Measurements from ENCODE around the gene DENND1A. TPM values are rescaled to one million over a fixed set of nuclear protein-coding genes. Genes with fewer than 3 reads are reported as not detected.
"Not testable (repeated sequence)": the region's sequence is repeated elsewhere in the genome, so short reads cannot be mapped to it uniquely, and the experiment has no call there.

The DENND1A gene
- 16.3 and 18.5 TPM in 2 replicates for total RNA-seq
- 18.2 TPM for polyA plus RNA-seq (2012)

- DNase-seq (ENCODE audit: low read depth), result peak; percentile 90
Measured at GRCh38 chr9:123929870-123930831, at the start of gene DENND1A. Gene DENND1A, minus strand, starts transcription at chr9:123930126. Its CDS starts 221 bp downstream, at chr9:123929905.

GRCh38 chr9:123978981-123979380 lies 49.1 kb upstream of the DENND1A start:
- DNase-seq (ENCODE audit: low read depth), result no peak

GRCh38 chr9:123976579-123976978 lies 46.7 kb upstream of the DENND1A start:
- DNase-seq (ENCODE audit: low read depth), result not testable (repeated sequence)

GRCh38 chr9:123975871-123976270 lies 45.9 kb upstream of the DENND1A start:
- no peak for DNase-seq (ENCODE audit: low read depth)

GRCh38 chr9:123974471-123974870 lies 44.5 kb upstream of the DENND1A start:
- DNase-seq (ENCODE audit: low read depth), result no peak

GRCh38 chr9:123973590-123974223 lies 43.8 kb upstream of the DENND1A start:
- DNase-seq (ENCODE audit: low read depth), result no peak

- no peak for DNase-seq (ENCODE audit: low read depth)
Measured at GRCh38 chr9:123972618-123973017, 42.7 kb upstream of the DENND1A start.

GRCh38 chr9:123967323-123967722 lies 37.4 kb upstream of the DENND1A start:
- no peak for DNase-seq (ENCODE audit: low read depth)

- no peak for DNase-seq (ENCODE audit: low read depth)
Measured at GRCh38 chr9:123965801-123966686, 36.1 kb upstream of the DENND1A start.

- peak; percentile 34 for DNase-seq (ENCODE audit: low read depth)
Measured at GRCh38 chr9:123964761-123965160, 34.8 kb upstream of the DENND1A start.

- DNase-seq (ENCODE audit: low read depth), result no peak
Measured at GRCh38 chr9:123960965-123961364, 31.0 kb upstream of the DENND1A start.

GRCh38 chr9:123960366-123960765 lies 30.4 kb upstream of the DENND1A start:
- no peak for DNase-seq (ENCODE audit: low read depth)

GRCh38 chr9:123959787-123960186 lies 29.9 kb upstream of the DENND1A start:
- no peak for DNase-seq (ENCODE audit: low read depth)

GRCh38 chr9:123957731-123958130 lies 27.8 kb upstream of the DENND1A start:
- DNase-seq (ENCODE audit: low read depth), result no peak

- DNase-seq (ENCODE audit: low read depth), result no peak
Measured at GRCh38 chr9:123957168-123957721, 27.3 kb upstream of the DENND1A start.

- DNase-seq (ENCODE audit: low read depth), result no peak
Measured at GRCh38 chr9:123955637-123956036, 25.7 kb upstream of the DENND1A start.

GRCh38 chr9:123954518-123955280 lies 24.8 kb upstream of the DENND1A start:
- DNase-seq (ENCODE audit: low read depth), result no peak

GRCh38 chr9:123952641-123953495 lies 22.9 kb upstream of the DENND1A start:
- peak; percentile 88 for DNase-seq (ENCODE audit: low read depth)

- DNase-seq (ENCODE audit: low read depth), result no peak
Measured at GRCh38 chr9:123948286-123948685, 18.4 kb upstream of the DENND1A start.
